GM19372 (cell line): Measurements from ENCODE around the gene LAMC1.

Experiments
- ATAC-seq: cut with Tn5 transposase; IDR thresholded peaks from one replicate; pipeline ENCODE4 v1.9.1; 2021; ENCODE audit warnings: mild to moderate bottlenecking, low read depth, moderate library complexity; ENCODE audit not compliant: unreplicated experiment

Gene LAMC1

GRCh38 chr1:183075861-183076260, 52.6 kb downstream of the LAMC1 start:
- no peak for ATAC-seq

GRCh38 chr1:183077097-183077496, 53.9 kb downstream of the LAMC1 start:
- no peak for ATAC-seq

- no peak for ATAC-seq
Measured at GRCh38 chr1:183079712-183080388, 56.6 kb downstream of the LAMC1 start.

GRCh38 chr1:183080406-183080805, 57.2 kb downstream of the LAMC1 start:
- no peak for ATAC-seq

GRCh38 chr1:183081402-183082120, 58.3 kb downstream of the LAMC1 start:
- no peak for ATAC-seq

GRCh38 chr1:183082650-183083049, 59.4 kb downstream of the LAMC1 start:
- no peak for ATAC-seq

- no peak for ATAC-seq
Measured at GRCh38 chr1:183087001-183087400, 63.8 kb downstream of the LAMC1 start.

GRCh38 chr1:183089025-183089639, 65.9 kb downstream of the LAMC1 start:
- ATAC-seq, result no peak

GRCh38 chr1:183090391-183091006, 67.3 kb downstream of the LAMC1 start:
- no peak for ATAC-seq

- ATAC-seq, result no peak
Measured at GRCh38 chr1:183091181-183091580, 68.0 kb downstream of the LAMC1 start.

GRCh38 chr1:183092350-183092749, 69.1 kb downstream of the LAMC1 start:
- no peak for ATAC-seq

GRCh38 chr1:183093066-183093668, 69.9 kb downstream of the LAMC1 start:
- no peak for ATAC-seq

- ATAC-seq, result no peak
Measured at GRCh38 chr1:183093786-183094298, 70.6 kb downstream of the LAMC1 start.

GRCh38 chr1:183094351-183094750, 71.1 kb downstream of the LAMC1 start:
- no peak for ATAC-seq

GRCh38 chr1:183096351-183096750, 73.1 kb downstream of the LAMC1 start:
- ATAC-seq, result no peak

- no peak for ATAC-seq
Measured at GRCh38 chr1:183096894-183097293, 73.7 kb downstream of the LAMC1 start.

- ATAC-seq, result no peak
Measured at GRCh38 chr1:183097438-183098051, 74.3 kb downstream of the LAMC1 start.

- no peak for ATAC-seq
Measured at GRCh38 chr1:183098317-183098716, 75.1 kb downstream of the LAMC1 start.

- no peak for ATAC-seq
Measured at GRCh38 chr1:183100361-183100974, 77.2 kb downstream of the LAMC1 start.

- ATAC-seq, result no peak
Measured at GRCh38 chr1:183101081-183101480, 77.9 kb downstream of the LAMC1 start.
